Measurements from ENCODE around the gene HNRNPD. TPM values are rescaled to one million over a fixed set of nuclear protein-coding genes. Genes with fewer than 3 reads are reported as not detected.
A peak's percentile ranks its signal among the peaks of the same experiment; 100 is the strongest.

The HNRNPD gene
- total and polyA plus RNA-seq, 11 donors, result 33.8 to 150 (median 122) TPM

- Histone ChIP-seq H3K27ac (peak overlapping the region in 1 of 12 donors; percentile 68), H3K4me3 (no peak overlapping the region), H3K4me1 (peaks cover 4 to 89% (median 69%) of the 10 kb centered on the region in 12 donors), H3K27me3 (no peaks in the 10 kb centered on the region), H3K9me3 (no peaks in the 10 kb centered on the region), H3K36me3 (peaks cover 0 to 41% (median 32%) of the 10 kb centered on the region in 9 donors)
- DNase-seq, result no peak
- ATAC-seq, result peak in 3 of 4 donors; percentile 59 to 71 (median 68)
- WGBS, 4 donors, result 85 to 89% (median 87%) methylated on average over 4 of the region's 4 CpGs
- TF ChIP-seq, protein P1, sequence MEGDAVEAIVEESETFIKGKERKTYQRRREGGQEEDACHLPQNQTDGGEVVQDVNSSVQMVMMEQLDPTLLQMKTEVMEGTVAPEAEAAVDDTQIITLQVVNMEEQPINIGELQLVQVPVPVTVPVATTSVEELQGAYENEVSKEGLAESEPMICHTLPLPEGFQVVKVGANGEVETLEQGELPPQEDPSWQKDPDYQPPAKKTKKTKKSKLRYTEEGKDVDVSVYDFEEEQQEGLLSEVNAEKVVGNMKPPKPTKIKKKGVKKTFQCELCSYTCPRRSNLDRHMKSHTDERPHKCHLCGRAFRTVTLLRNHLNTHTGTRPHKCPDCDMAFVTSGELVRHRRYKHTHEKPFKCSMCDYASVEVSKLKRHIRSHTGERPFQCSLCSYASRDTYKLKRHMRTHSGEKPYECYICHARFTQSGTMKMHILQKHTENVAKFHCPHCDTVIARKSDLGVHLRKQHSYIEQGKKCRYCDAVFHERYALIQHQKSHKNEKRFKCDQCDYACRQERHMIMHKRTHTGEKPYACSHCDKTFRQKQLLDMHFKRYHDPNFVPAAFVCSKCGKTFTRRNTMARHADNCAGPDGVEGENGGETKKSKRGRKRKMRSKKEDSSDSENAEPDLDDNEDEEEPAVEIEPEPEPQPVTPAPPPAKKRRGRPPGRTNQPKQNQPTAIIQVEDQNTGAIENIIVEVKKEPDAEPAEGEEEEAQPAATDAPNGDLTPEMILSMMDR (IDR thresholded peaks at IDR 0.05), result peak; percentile 43 to 75 (median 63)
- TF ChIP-seq POLR2A (IDR thresholded peaks at IDR 0.05), result no peak
- intact Hi-C loops (cut with DNase I), result no loop called here
Observed at GRCh38 chr4:82360298-82361177, 13.3 kb downstream of the HNRNPD start.

DNA sequence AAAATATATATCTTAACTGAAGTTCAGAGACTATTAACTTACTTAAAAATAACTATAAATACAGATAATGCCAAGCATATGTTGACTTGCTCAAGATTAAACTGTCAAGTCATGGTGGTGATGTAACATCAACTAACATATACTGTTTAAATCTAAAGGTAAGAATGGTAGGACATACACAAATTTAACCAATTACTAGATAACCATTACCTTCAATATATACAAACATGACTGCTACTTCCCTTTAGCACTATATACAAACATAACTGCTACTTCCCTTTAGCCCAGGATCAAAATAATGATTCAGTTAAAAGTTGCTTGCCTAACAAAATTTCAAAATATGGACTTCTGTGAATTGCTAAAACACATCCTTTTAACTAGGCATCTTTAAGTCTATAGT, 14.9 kb downstream of the HNRNPD start:
- no peak for ATAC-seq
- TF ChIP-seq, protein P1 (IDR thresholded peaks at IDR 0.05), result no peak
- TF ChIP-seq POLR2A (IDR thresholded peaks at IDR 0.05), result no peak
- H3K9me3 ChIP-seq, result no peaks in the 10 kb centered on the region
- H3K27ac ChIP-seq, result peak overlapping the region in 3 of 12 donors; percentile 8 to 68 (median 16)
- no peak for DNase-seq
- intact Hi-C loops (cut with DNase I), result no loop called here
- peaks cover 0 to 58% (median 49%) of the 10 kb centered on the region in 9 donors for H3K36me3 ChIP-seq
- H3K4me3 ChIP-seq, result no peak overlapping the region
- no peaks in the 10 kb centered on the region for H3K27me3 ChIP-seq
- H3K4me1 ChIP-seq, result peaks cover 4 to 73% (median 53%) of the 10 kb centered on the region in 12 donors

DNA sequence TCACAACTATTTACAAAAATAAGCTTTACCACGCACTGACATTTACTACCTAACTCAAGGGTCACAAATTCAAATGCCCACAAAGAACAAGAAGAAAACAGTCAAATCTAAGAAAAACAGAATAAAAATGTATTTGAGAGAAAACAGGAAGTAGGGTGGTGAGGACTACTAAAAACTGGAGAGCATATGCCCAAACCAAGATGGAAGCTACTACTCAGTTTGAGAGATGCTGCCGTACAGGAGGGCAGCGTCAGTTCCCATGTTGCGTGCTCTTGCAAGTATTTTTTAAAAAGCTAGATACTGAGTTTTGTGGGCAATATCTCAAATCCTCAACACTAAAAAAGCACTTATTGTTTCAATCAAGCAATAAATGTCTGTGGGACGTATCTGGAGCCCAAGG, 16.2 kb downstream of the HNRNPD start:
- ATAC-seq, result no peak
- intact Hi-C loops (cut with DNase I), result no loop called here
- no peak overlapping the region for H3K4me3 ChIP-seq
- no peaks in the 10 kb centered on the region for H3K9me3 ChIP-seq
- no peaks in the 10 kb centered on the region for H3K27me3 ChIP-seq
- peaks cover 4 to 69% (median 42%) of the 10 kb centered on the region in 12 donors for H3K4me1 ChIP-seq
- peak overlapping the region in 1 of 12 donors; percentile 6 for H3K27ac ChIP-seq
- H3K36me3 ChIP-seq, result peaks cover 0 to 70% (median 61%) of the 10 kb centered on the region in 9 donors
- TF ChIP-seq POLR2A (IDR thresholded peaks at IDR 0.05), result no peak
- TF ChIP-seq, protein P1 (IDR thresholded peaks at IDR 0.05), result no peak
- 87 to 96% (median 93%) methylated on average over 5 of the region's 5 CpGs for WGBS, 4 donors
- no peak for DNase-seq

DNA sequence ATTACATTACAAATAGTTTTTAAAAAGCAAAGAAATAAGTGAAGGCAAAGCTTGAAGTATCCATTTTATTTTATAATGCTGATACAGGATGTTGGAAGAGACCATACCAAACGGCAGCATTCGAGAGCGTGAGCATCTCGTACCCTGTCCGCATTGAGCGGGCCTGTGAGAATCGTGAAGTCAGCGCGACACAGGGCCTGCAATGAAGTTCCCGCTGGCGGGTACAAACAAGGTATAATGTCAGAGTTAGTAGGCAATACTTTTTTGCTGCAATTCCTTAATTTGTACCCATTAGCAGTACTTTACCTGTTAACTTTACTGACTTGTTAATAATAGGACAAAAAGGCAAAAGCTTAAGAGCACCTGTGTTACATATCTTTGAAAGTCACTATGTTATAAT, 19.0 kb downstream of the HNRNPD start:
- intact Hi-C loops (cut with DNase I), result loop anchor here in 1 of 10 donors (5.0 kb wide), 1 partner anchor 67 kb away; no protein-coding TSS in a partner anchor
- ATAC-seq (no peak), DNase-seq (no peak)
- Histone ChIP-seq H3K9me3 (no peaks in the 10 kb centered on the region), H3K4me3 (no peak overlapping the region), H3K27me3 (no peaks in the 10 kb centered on the region), H3K36me3 (peaks cover 0 to 99% (median 88%) of the 10 kb centered on the region in 9 donors), H3K4me1 (peaks cover 0 to 45% (median 17%) of the 10 kb centered on the region in 12 donors), H3K27ac (no peak overlapping the region)
- 91 to 96% (median 94%) methylated on average over 11 of the region's 11 CpGs for WGBS, 4 donors
- TF ChIP-seq POLR2A (IDR thresholded peaks at IDR 0.05), result no peak
